Spinal cord (tissue), 4 donors: ENCODE data around the gene C11orf71. TPM values are rescaled to one million over a fixed set of nuclear protein-coding genes. Genes with fewer than 3 reads are reported as not detected.

Source experiments
- polyA plus RNA-seq, 2 donors: library from polyadenylated mRNA; unstranded; fragments of 120-200 nt; gene quantifications; one replicate each; pipeline ENCODE4 v1.2.1, GENCODE V29; 2013; ENCODE audit not compliant: insufficient read length in 2 of 2
- total RNA-seq, 2 donors: library from RNA; depleted of rRNA in 1 of 2; stranded (reverse); fragments of 120-200 nt in 1 of 2; fragments of >200 nt in 1 of 2; gene quantifications; one replicate each; pipeline versions ENCODE4 v1.2.3 to v1.2.4, GENCODE V29; 2013 to 2014

Gene C11orf71
- total and polyA plus RNA-seq, 4 donors: 11.5 to 23.4 (median 16.4) TPM

Other genes with a start within 250 kb of the C11orf71 start
- gene NNMT, start 104.1 kb downstream of the C11orf71 start, total RNA-seq: 1 to 10 TPM; 2.5 to 3.4 TPM
- gene NNMT, start 104.1 kb downstream of the C11orf71 start, polyA plus RNA-seq: under 1 TPM; 0.47 to 0.87 TPM
- gene RBM7, start 155 bp upstream of the C11orf71 start, total RNA-seq: 10 to 100 TPM; 29.9 to 42.6 TPM
- gene RBM7, start 155 bp upstream of the C11orf71 start, polyA plus RNA-seq: 10 to 100 TPM; 27.9 to 33.8 TPM
- 10 to 100 TPM; 69.2 to 76.1 TPM for gene REXO2, start 39.0 kb upstream of the C11orf71 start, total RNA-seq
- 10 to 100 TPM; 65.4 to 71.1 TPM for gene REXO2, start 39.0 kb upstream of the C11orf71 start, polyA plus RNA-seq
- gene NXPE1, start 159.4 kb upstream of the C11orf71 start, total RNA-seq: not detected
- gene NXPE1, start 159.4 kb upstream of the C11orf71 start, polyA plus RNA-seq: not detected
- gene NXPE4, start 195.3 kb upstream of the C11orf71 start, total RNA-seq: not detected
- under 1 TPM in 1 of 2 donors, not detected in 1; 0.12 TPM for gene NXPE4, start 195.3 kb upstream of the C11orf71 start, polyA plus RNA-seq